GM18499 (cell line): ENCODE measurements around the gene TMBIM1.
"Not testable (repeated sequence)": the region's sequence is repeated elsewhere in the genome, so short reads cannot be mapped to it uniquely, and the experiment has no call there.

Experiments used
- ATAC-seq: cut with Tn5 transposase; IDR thresholded peaks from one replicate; pipeline ENCODE4 v1.9.1; 2021; ENCODE audit warnings: moderate number of reproducible peaks; ENCODE audit not compliant: insufficient read depth, unreplicated experiment

Gene TMBIM1

GRCh38 chr2:218274586-218274985 lies 17.7 kb downstream of the TMBIM1 start:
- no peak for ATAC-seq

- no peak for ATAC-seq
Observed at GRCh38 chr2:218273908-218274249, 18.4 kb downstream of the TMBIM1 start.

- ATAC-seq, result not testable (repeated sequence)
Observed at GRCh38 chr2:218273214-218273907, 18.9 kb downstream of the TMBIM1 start.

- ATAC-seq, result no peak
Observed at GRCh38 chr2:218272531-218273212, 19.6 kb downstream of the TMBIM1 start.

DNA sequence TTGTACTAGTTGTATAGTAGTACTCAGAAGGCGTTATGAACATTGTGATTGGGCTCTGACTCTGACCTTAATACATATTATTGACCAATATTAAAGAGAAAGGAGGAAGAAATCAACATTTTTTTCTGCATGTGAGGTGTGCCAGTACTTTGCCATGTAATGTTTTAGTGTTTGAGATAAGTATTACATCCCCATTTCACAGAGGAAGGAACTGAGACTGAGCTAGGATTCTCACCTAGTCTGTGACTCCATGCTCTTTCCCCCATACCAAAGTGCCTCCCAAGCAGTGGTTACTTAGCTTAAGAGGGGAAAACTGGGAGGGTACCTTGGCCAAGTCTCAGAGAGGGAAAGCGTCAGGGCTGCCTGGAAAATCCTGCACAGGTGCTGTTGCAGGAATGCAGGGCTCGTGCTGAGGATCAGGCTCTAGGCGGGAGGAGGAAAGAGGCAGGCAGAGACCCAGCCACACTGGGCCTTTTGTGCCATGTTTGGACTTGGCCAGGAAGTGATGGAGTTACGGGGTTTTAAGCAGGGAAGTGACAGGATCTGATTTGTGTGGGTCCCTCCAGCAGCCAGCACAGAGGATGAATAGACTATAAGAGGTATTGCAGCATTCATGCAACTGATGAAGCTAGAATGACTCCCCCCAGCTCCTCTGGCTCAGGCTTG lies 20.3 kb downstream of the TMBIM1 start:
- no peak for ATAC-seq

- no peak for ATAC-seq
Observed at GRCh38 chr2:218271487-218271797, 20.9 kb downstream of the TMBIM1 start.

GRCh38 chr2:218270721-218271486 lies 21.4 kb downstream of the TMBIM1 start:
- no peak for ATAC-seq

DNA sequence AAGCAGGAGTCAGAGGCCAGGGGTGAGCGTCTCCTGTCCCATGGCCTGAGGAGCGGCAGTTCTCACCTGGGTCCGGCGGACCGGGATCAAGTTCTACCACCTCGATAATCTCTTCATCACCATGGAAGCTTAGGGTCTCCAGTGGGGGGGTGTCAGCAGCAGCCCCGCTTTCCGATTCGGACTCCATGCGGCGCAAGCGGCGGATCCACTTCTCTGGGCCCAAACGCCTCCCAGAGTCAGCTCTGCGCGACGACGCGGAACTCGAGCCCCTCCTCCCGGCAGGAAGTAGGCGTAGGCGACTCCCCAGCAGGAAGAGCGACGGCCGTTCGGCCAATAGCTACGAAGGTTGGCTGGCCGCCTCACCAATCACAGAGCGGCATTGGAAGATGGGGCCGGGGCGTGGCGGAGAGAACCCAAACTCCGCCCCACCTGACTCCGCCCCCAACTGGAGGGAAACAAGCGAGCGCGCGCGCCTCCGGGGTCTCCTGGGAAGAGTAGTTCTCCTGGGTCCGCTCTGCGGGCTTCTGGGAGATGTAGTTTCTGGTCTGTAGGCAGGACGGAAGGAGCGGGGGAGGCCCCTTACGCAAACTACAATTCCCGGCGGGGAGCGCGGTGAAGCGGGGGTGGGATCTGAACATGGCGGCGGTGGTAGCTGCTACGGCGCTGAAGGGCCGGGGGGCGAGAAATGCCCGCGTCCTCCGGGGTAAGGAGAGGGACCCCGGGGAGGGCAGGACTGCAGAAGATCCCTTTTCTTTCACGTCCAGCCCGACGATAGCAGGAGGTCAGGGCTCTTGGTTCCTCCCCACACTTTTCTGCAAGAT lies 22.2 kb downstream of the TMBIM1 start, which contains the start of the genes AAMP and PNKD:
Gene AAMP, minus strand, starts transcription at position 238 of the 821 bp plus-strand sequence. Its CDS starts 51 bp downstream, at position 187.
Gene PNKD, plus strand, starts transcription at position 620 of the 821 bp plus-strand sequence. Its CDS starts 17 bp downstream, at position 637.
- peak; percentile 81 for ATAC-seq

DNA sequence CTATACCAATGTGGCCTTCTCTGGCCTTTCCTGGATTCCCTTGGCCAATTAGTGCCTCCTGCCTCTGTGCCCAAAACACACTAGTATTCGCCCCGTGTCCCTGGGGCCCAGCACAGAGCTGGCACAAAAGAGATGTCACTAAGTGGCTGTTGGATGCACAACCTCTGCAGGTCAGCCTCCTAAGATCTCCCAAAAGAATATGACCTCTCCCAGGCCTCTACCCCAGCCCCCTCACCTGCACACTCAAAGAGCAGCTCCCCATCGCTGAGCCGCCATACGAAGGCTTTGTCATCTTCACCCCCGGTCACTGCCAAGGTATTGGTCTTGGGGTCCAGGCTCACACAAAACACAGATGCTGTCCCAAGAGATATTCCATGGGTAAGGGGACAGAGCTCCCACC lies 25.0 kb downstream of the TMBIM1 start:
- no peak for ATAC-seq

DNA sequence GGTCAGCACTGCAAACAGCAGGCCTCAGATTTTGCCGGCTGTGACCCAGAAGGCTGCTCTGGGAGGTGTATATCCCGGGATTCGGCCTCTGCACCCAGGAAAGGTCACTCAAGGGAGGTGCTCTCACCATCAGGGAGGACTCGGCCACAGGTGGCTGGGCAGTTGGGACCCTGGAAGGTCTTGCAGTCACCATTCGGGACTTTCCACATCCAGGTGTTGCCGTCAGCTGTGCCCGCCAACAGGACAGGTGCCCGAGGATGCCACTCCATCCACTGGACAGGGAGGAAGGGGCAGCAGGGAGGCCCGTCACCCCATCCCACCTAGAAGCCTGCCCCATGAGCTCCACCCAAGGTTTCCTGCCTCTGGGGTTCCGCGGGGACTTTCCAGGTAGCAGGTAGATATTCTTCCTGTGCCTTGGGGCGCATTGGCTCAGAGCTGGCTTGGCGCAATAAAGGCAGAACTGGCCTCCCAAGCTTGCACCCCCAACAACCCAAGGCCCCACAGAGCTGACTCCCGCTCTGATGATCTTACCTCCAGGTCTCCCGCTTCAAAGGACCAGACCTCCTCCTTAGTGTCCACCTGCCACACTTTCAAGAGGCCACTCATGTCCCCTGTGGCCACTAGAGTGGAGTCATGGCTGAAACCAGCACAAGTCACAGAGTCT lies 25.9 kb downstream of the TMBIM1 start:
- ATAC-seq, result no peak

GRCh38 chr2:218265626-218266025 lies 26.7 kb downstream of the TMBIM1 start:
- no peak for ATAC-seq

DNA sequence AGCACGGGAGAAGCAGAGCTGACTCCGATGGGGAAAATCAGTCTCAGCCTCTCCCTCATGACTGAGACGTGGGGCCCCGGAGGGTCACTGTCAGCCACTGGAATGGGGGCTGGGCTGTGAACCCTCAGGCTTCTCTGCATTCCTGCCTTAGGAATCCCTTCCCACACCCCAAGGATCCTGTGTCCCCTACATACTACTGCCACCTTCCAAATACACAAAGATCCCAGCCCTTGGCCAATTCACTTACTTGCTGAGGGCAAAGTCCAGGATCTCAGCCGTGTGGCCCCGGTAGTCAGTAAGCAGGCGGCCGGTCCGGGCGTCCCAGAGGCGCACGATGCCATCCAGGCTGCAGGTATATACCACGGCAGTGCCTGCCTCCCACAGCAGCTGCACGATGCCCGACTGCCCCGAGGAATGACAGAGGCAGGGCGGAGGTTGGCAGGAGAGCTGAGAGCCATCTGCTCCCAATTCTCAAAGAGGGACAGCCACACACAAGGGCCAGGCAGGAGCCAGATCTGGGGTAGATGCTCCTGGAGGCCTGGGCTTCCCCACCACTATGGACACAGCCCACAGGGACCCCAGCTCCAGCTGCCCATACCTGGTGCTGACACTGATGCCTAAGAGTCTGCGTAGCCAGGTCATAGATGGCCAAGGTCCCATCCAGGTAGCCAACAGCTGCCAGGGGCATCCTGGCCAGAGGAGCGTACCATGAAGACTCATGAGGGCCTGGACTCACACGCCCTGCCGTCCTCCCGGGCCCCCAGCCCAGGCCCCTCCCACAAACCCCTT lies 27.3 kb downstream of the TMBIM1 start:
- no peak for ATAC-seq

GRCh38 chr2:218263817-218264641 lies 28.3 kb downstream of the TMBIM1 start:
- ATAC-seq, result no peak

DNA sequence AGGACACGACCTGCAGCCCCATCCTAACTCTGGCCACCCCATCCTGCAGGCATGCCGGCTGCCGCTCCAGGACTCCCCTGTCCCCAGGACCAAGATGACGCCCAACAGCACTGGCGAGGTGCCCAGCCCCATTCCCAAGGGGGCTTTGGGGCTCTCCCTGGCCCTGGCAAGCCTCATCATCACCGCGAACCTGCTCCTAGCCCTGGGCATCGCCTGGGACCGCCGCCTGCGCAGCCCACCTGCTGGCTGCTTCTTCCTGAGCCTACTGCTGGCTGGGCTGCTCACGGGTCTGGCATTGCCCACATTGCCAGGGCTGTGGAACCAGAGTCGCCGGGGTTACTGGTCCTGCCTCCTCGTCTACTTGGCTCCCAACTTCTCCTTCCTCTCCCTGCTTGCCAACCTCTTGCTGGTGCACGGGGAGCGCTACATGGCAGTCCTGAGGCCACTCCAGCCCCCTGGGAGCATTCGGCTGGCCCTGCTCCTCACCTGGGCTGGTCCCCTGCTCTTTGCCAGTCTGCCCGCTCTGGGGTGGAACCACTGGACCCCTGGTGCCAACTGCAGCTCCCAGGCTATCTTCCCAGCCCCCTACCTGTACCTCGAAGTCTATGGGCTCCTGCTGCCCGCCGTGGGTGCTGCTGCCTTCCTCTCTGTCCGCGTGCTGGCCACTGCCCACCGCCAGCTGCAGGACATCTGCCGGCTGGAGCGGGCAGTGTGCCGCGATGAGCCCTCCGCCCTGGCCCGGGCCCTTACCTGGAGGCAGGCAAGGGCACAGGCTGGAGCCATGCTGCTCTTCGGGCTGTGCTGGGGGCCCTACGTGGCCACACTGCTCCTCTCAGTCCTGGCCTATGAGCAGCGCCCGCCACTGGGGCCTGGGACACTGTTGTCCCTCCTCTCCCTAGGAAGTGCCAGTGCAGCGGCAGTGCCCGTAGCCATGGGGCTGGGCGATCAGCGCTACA lies 29.4 kb downstream of the TMBIM1 start:
- no peak for ATAC-seq

DNA sequence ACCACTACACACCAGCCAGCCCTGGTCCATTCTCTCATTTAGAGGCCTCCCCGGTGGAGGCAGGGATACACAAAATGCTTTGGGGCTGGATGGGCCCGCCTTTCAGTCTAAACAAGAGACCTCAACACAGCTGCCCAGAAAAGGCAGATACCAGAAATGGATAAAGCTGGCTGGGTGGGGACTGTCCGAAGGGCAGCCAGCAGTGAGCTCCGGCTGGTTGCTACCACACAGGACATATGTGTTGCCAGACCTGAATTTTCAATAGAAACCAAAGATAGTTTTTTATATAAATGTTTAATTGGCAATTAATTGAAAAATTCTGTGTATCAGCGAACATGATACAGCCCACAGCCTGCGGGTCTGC lies 30.1 kb downstream of the TMBIM1 start:
- ATAC-seq, result no peak

GRCh38 chr2:218261423-218262236 lies 30.7 kb downstream of the TMBIM1 start:
- no peak for ATAC-seq
